A673 (cell line): ENCODE results near the gene CBFA2T3. TPM values are rescaled to one million over a fixed set of nuclear protein-coding genes. Genes with fewer than 3 reads are reported as not detected.

Experiments
- BruUV-seq: library from RNA; stranded (reverse); fragments of 400-500 nt; replicated peaks from 2 replicates; lab custom pipeline; 2021; lab: Mats Ljungman, UMichigan
- CTCF ChIA-PET: fragments of 300-600 bp; sonication (Branson Sonifier 250); formaldehyde crosslinking; loops from one replicate; lab custom pipeline; 2022; ENCODE audit warnings: antibody characterized with exemption; lab: Charles Lee
- POLR2A ChIA-PET: fragments of 300-600 bp; sonication (Branson Sonifier 250); formaldehyde crosslinking; loops from one replicate; lab custom pipeline; 2022; ENCODE audit warnings: antibody characterized with exemption; ENCODE audit not compliant: low non-redundant PET; lab: Charles Lee
- DNase-seq: peaks from one replicate; pipeline ENCODE4 v3.0.0-alpha.2; 2015; ENCODE audit warnings: low spot score
- H3K27ac ChIP-seq: fragments of 200-600 bp; sonication (generic); 2 replicates; pipeline ENCODE4 v1.5.1; 2016; ENCODE audit warnings: mixed run types, low read depth, mild to moderate bottlenecking, mixed read lengths, antibody characterized with exemption, low read length; ENCODE audit not compliant: poor library complexity, severe bottlenecking
- H3K27me3 ChIP-seq: fragments of 200-600 bp; sonication (generic); replicated peaks from 2 replicates; pipeline ENCODE4 v1.6.1; 2017; ENCODE audit warnings: mixed run types, low read depth, mild to moderate bottlenecking, mixed read lengths, antibody characterized with exemption, low read length; ENCODE audit not compliant: insufficient read depth, poor library complexity
- H3K36me3 ChIP-seq: fragments of 200-600 bp; sonication (generic); 2 replicates; pipeline ENCODE4 v1.6.1; 2016; ENCODE audit warnings: mixed run types, mild to moderate bottlenecking, mixed read lengths, antibody characterized with exemption, low read length; ENCODE audit not compliant: insufficient read depth, poor library complexity, severe bottlenecking
- H3K4me1 ChIP-seq: fragments of 200-600 bp; sonication (generic); 2 replicates; pipeline ENCODE4 v1.6.1; 2017; ENCODE audit warnings: mixed run types, mild to moderate bottlenecking, mixed read lengths, antibody characterized with exemption, low read length; ENCODE audit not compliant: insufficient read depth, poor library complexity, severe bottlenecking
- H3K4me3 ChIP-seq: fragments of 200-600 bp; sonication (generic); 2 replicates; pipeline ENCODE4 v1.5.1; 2016; ENCODE audit warnings: low read depth, mixed run types, mild to moderate bottlenecking, mixed read lengths, low read length; ENCODE audit not compliant: poor library complexity, severe bottlenecking
- H3K9me3 ChIP-seq: fragments of 200-600 bp; sonication (generic); 2 replicates; pipeline ENCODE4 v1.6.1; 2016; ENCODE audit warnings: mixed run types, low read depth, mild to moderate bottlenecking, mixed read lengths, antibody characterized with exemption, low read length; ENCODE audit not compliant: poor library complexity, severe bottlenecking
- CTCF ChIP-seq: fragments of 300-800, 200-600 bp; sonication (generic); conservative IDR thresholded peaks from 2 replicates; pipeline ENCODE4 v1.5.1; 2017; ENCODE audit warnings: low read depth, mild to moderate bottlenecking, antibody characterized with exemption, low read length, moderate library complexity, mixed read lengths
- EZH2 ChIP-seq: fragments of 200-600 bp; sonication (generic); IDR thresholded peaks from 2 replicates; pipeline ENCODE4 v1.6.1; 2017; ENCODE audit warnings: borderline replicate concordance, low read depth, mild to moderate bottlenecking, mixed read lengths, antibody characterized with exemption, low read length; ENCODE audit not compliant: poor library complexity, severe bottlenecking
- intact Hi-C: fragments of 100-400 bp; cut with micrococcal nuclease; formaldehyde crosslinking; loops from one replicate; pipeline ENCODE4 v1.10.0; 2022; ENCODE audit not compliant: unreplicated experiment
- total RNA-seq: library from RNA; stranded (reverse); gene quantifications from 2 replicates; pipeline ENCODE4 v1.2.3, GENCODE V29; 2021

CBFA2T3 gene
- total RNA-seq, 1 experiment from 2014 or later = 1.7 TPM

GRCh38 chr16:88881675-88882357 is 95.2 kb downstream of the CBFA2T3 start:
- Histone ChIP-seq H3K27me3 (no peaks in the 10 kb centered on the region), H3K4me1 (no peaks in the 10 kb centered on the region), H3K4me3 (no peak overlapping the region), H3K36me3 (no peaks in the 10 kb centered on the region), H3K9me3 (no peaks in the 10 kb centered on the region), H3K27ac (no peak overlapping the region)
- no TSS peak for BruUV-seq
- no peak for TF ChIP-seq CTCF
- TF ChIP-seq EZH2 = no peak
- intact Hi-C loops = no loop called here
- CTCF ChIA-PET = no interaction called here
- POLR2A ChIA-PET = interaction anchor here (0.5 kb wide), 1 partner anchor 24 kb away, joined by 11 read pairs; no protein-coding TSS in a partner anchor
- no peak for DNase-seq

GRCh38 chr16:88881007-88881615 is 95.9 kb downstream of the CBFA2T3 start:
- ChIA-PET POLR2A (no interaction called here), CTCF (no interaction called here)
- Histone ChIP-seq H3K36me3 (no peaks in the 10 kb centered on the region), H3K4me3 (no peak overlapping the region), H3K27me3 (no peaks in the 10 kb centered on the region), H3K9me3 (no peaks in the 10 kb centered on the region), H3K4me1 (no peaks in the 10 kb centered on the region), H3K27ac (no peak overlapping the region)
- BruUV-seq = no TSS peak
- no peak for DNase-seq
- intact Hi-C loops = no loop called here
- TF ChIP-seq EZH2 = no peak
- TF ChIP-seq CTCF = no peak

- H3K27ac ChIP-seq = no peak overlapping the region
- no peaks in the 10 kb centered on the region for H3K9me3 ChIP-seq
- intact Hi-C loops = no loop called here
- no TSS peak for BruUV-seq
- no peak for DNase-seq
- no peaks in the 10 kb centered on the region for H3K27me3 ChIP-seq
- H3K4me3 ChIP-seq = no peak overlapping the region
- ChIA-PET POLR2A (no interaction called here), CTCF (no interaction called here)
- no peak for TF ChIP-seq CTCF
- no peak for TF ChIP-seq EZH2
- H3K36me3 ChIP-seq = no peaks in the 10 kb centered on the region
- no peaks in the 10 kb centered on the region for H3K4me1 ChIP-seq
These were observed 96.6 kb downstream of the CBFA2T3 start for GRCh38 chr16:88880226-88881006.
